ENCODE data around the gene PTPRG. TPM values are rescaled to one million over a fixed set of nuclear protein-coding genes. Genes with fewer than 3 reads are reported as not detected.

Gene PTPRG
- total and polyA plus RNA-seq, 10 of the 15 experiments (the other 5 are each of a cell fraction or from before 2014, with no cell fraction given): 0.29 to 20.7 (median 1.4) TPM

GRCh38 chr3:61650719-61651410 is 89.5 kb downstream of the PTPRG start (continued):
- no peak for TF ChIP-seq TCF3 (IDR thresholded peaks at IDR 0.05; ENCODE audit: borderline replicate concordance, insufficient read depth, low read depth, low read length)
- no peak for TF ChIP-seq ZZZ3 (IDR thresholded peaks at IDR 0.05; ENCODE audit: control insufficient read depth, insufficient read length, low read depth)
- TF ChIP-seq IKZF2 (IDR thresholded peaks at IDR 0.05): no peak
- TF ChIP-seq POLR2A (IDR thresholded peaks at IDR 0.05; ENCODE audit: low read depth, low read length): no peak
- no peak for TF ChIP-seq E4F1 (IDR thresholded peaks at IDR 0.05; ENCODE audit: borderline replicate concordance, partially characterized antibody)
- no peak for TF ChIP-seq MEF2A (IDR thresholded peaks at IDR 0.05; ENCODE audit: insufficient read depth, low read depth, low read length)
- TF ChIP-seq, protein P1, sequence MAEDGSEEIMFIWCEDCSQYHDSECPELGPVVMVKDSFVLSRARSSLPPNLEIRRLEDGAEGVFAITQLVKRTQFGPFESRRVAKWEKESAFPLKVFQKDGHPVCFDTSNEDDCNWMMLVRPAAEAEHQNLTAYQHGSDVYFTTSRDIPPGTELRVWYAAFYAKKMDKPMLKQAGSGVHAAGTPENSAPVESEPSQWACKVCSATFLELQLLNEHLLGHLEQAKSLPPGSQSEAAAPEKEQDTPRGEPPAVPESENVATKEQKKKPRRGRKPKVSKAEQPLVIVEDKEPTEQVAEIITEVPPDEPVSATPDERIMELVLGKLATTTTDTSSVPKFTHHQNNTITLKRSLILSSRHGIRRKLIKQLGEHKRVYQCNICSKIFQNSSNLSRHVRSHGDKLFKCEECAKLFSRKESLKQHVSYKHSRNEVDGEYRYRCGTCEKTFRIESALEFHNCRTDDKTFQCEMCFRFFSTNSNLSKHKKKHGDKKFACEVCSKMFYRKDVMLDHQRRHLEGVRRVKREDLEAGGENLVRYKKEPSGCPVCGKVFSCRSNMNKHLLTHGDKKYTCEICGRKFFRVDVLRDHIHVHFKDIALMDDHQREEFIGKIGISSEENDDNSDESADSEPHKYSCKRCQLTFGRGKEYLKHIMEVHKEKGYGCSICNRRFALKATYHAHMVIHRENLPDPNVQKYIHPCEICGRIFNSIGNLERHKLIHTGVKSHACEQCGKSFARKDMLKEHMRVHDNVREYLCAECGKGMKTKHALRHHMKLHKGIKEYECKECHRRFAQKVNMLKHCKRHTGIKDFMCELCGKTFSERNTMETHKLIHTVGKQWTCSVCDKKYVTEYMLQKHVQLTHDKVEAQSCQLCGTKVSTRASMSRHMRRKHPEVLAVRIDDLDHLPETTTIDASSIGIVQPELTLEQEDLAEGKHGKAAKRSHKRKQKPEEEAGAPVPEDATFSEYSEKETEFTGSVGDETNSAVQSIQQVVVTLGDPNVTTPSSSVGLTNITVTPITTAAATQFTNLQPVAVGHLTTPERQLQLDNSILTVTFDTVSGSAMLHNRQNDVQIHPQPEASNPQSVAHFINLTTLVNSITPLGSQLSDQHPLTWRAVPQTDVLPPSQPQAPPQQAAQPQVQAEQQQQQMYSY (CRISPR knock-in tag; IDR thresholded peaks at IDR 0.05): no peak
